Uterus (tissue), 2 donors: ENCODE results near the gene MKS1.

Experiments used
- POLR2A ChIP-seq, 2 donors: fragments of 450-650 bp; IDR thresholded peaks; one replicate each; pipeline ENCODE4 v1.6.1; 2016; ENCODE audit warnings: antibody characterized with exemption in 2 of 2, mild to moderate bottlenecking in 1 of 2, moderate library complexity in 1 of 2
- TF ChIP-seq, protein P1 (sequence below), 4 experiments: fragments of 200-600 bp in 2 of 4; fragments of 450-650 bp in 2 of 4; sonication (generic) in 2 of 4; IDR thresholded peaks; one replicate each; pipeline ENCODE4 v1.5.1; 2016 to 2019; ENCODE audit warnings: antibody characterized with exemption in 4 of 4, mild to moderate bottlenecking in 2 of 4, moderate library complexity in 1 of 4

DNA sequence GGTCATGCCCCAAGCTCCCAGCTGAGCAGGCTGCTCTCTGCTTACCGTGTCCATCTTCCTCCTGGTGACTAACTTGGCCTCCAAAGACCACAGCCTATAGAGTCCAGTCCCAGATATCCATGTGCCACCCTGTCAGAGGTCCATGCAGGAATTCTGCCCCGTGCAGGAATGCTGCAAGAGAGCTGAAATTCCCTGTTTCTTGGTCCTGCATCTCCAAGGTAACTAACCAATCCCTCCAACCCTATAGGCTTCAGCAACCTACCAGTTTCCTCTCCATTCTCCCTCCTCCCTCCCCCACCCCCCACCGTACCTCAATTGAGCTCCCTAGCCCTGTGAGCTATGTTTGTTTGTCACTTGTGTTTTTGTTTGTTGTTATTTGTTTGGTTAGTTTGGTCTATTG, 9.6 kb upstream of the MKS1 start:
- TF ChIP-seq, protein P1, sequence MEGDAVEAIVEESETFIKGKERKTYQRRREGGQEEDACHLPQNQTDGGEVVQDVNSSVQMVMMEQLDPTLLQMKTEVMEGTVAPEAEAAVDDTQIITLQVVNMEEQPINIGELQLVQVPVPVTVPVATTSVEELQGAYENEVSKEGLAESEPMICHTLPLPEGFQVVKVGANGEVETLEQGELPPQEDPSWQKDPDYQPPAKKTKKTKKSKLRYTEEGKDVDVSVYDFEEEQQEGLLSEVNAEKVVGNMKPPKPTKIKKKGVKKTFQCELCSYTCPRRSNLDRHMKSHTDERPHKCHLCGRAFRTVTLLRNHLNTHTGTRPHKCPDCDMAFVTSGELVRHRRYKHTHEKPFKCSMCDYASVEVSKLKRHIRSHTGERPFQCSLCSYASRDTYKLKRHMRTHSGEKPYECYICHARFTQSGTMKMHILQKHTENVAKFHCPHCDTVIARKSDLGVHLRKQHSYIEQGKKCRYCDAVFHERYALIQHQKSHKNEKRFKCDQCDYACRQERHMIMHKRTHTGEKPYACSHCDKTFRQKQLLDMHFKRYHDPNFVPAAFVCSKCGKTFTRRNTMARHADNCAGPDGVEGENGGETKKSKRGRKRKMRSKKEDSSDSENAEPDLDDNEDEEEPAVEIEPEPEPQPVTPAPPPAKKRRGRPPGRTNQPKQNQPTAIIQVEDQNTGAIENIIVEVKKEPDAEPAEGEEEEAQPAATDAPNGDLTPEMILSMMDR (IDR thresholded peaks at IDR 0.05): no peak
- no peak for TF ChIP-seq POLR2A (IDR thresholded peaks at IDR 0.05)
